Measurements from ENCODE around the gene GPBAR1.

Gene GPBAR1

GRCh38 chr2:218294430-218295022, 33.7 kb downstream of the GPBAR1 start:
- Histone ChIP-seq H3K27me3 (ENCODE audit: insufficient read depth, poor library complexity, severe bottlenecking) (no peaks in the 10 kb centered on the region), H3K27ac (replicated peaks) (no peak overlapping the region), H3K4me3 (replicated peaks; ENCODE audit: insufficient read depth, low read length) (no peak overlapping the region)
- no peak for TF ChIP-seq POLR2AphosphoS5 (IDR thresholded peaks at IDR 0.05; ENCODE audit: low read depth)
- no peak for DNase-seq (ENCODE audit: low read depth in 1 of 2, low spot score in 1 of 2)

GRCh38 chr2:218295029-218295428, 34.2 kb downstream of the GPBAR1 start:
- Histone ChIP-seq H3K27ac (replicated peaks) (no peak overlapping the region), H3K27me3 (ENCODE audit: insufficient read depth, poor library complexity, severe bottlenecking) (no peaks in the 10 kb centered on the region), H3K4me3 (replicated peaks; ENCODE audit: insufficient read depth, low read length) (no peak overlapping the region)
- DNase-seq (ENCODE audit: low read depth in 1 of 2, low spot score in 1 of 2): no peak
- TF ChIP-seq REST (IDR thresholded peaks at IDR 0.05; ENCODE audit: insufficient replicate concordance, low read depth) (no peak), SPI1 (IDR thresholded peaks at IDR 0.05; ENCODE audit: borderline replicate concordance, low read depth) (no peak), POLR2AphosphoS5 (IDR thresholded peaks at IDR 0.05; ENCODE audit: low read depth) (no peak), GABPA (IDR thresholded peaks at IDR 0.05; ENCODE audit: low read depth) (no peak), CTCF (IDR thresholded peaks at IDR 0.05; ENCODE audit: insufficient read depth, low read length) (no peak)

- TF ChIP-seq CTCF (IDR thresholded peaks at IDR 0.05; ENCODE audit: insufficient read depth, low read length): no peak
- TF ChIP-seq SPI1 (IDR thresholded peaks at IDR 0.05; ENCODE audit: borderline replicate concordance, low read depth): no peak
- TF ChIP-seq POLR2AphosphoS5 (IDR thresholded peaks at IDR 0.05; ENCODE audit: low read depth): no peak
- no peak for TF ChIP-seq REST (IDR thresholded peaks at IDR 0.05; ENCODE audit: insufficient replicate concordance, low read depth)
- TF ChIP-seq GABPA (IDR thresholded peaks at IDR 0.05; ENCODE audit: low read depth): no peak
- no peaks in the 10 kb centered on the region for H3K27me3 ChIP-seq (ENCODE audit: insufficient read depth, poor library complexity, severe bottlenecking)
- DNase-seq (ENCODE audit: low read depth in 1 of 2, low spot score in 1 of 2): no peak
- H3K27ac ChIP-seq (replicated peaks): no peak overlapping the region
- H3K4me3 ChIP-seq (replicated peaks; ENCODE audit: insufficient read depth, low read length): no peak overlapping the region
These were observed 35.4 kb downstream of the GPBAR1 start for GRCh38 chr2:218296200-218296599.

- no peaks in the 10 kb centered on the region for H3K27me3 ChIP-seq (ENCODE audit: insufficient read depth, poor library complexity, severe bottlenecking)
- no peak for DNase-seq (ENCODE audit: low read depth in 1 of 2, low spot score in 1 of 2)
- TF ChIP-seq GABPA (IDR thresholded peaks at IDR 0.05; ENCODE audit: low read depth) (no peak), POLR2AphosphoS5 (IDR thresholded peaks at IDR 0.05; ENCODE audit: low read depth) (no peak), SPI1 (IDR thresholded peaks at IDR 0.05; ENCODE audit: borderline replicate concordance, low read depth) (no peak), REST (IDR thresholded peaks at IDR 0.05; ENCODE audit: insufficient replicate concordance, low read depth) (no peak), CTCF (IDR thresholded peaks at IDR 0.05; ENCODE audit: insufficient read depth, low read length) (no peak)
- H3K27ac ChIP-seq (replicated peaks): no peak overlapping the region
- no peak overlapping the region for H3K4me3 ChIP-seq (replicated peaks; ENCODE audit: insufficient read depth, low read length)
These were observed 36.0 kb downstream of the GPBAR1 start for GRCh38 chr2:218296847-218297246.

Measured in HL-60 (cell line).